GM06990 (cell line): Measurements from ENCODE around the gene RAPGEF2.

Experiments used
- DNase-seq: peaks from one replicate; pipeline ENCODE4 v3.0.0-alpha.2; 2011; ENCODE audit not compliant: insufficient read length; ENCODE audit errors: extremely low read depth
- H3K27me3 ChIP-seq: replicated peaks from 2 replicates; pipeline ENCODE4 v1.6.0; 2011; ENCODE audit warnings: low read length; ENCODE audit not compliant: control insufficient read depth, insufficient read depth
- H3K36me3 ChIP-seq: 2 replicates; pipeline ENCODE4 v1.5.1; 2011; ENCODE audit warnings: low read length; ENCODE audit not compliant: control insufficient read depth, insufficient read depth
- H3K4me3 ChIP-seq: replicated peaks from 2 replicates; pipeline ENCODE4 v1.5.1; 2011; ENCODE audit warnings: low read depth, mild to moderate bottlenecking, control low read depth, low read length
- CTCF ChIP-seq: IDR thresholded peaks from 2 replicates; pipeline ENCODE4 v1.5.1; 2011; ENCODE audit warnings: low read length, control low read depth, mild to moderate bottlenecking, inconsistent platforms; ENCODE audit not compliant: insufficient read depth, poor library complexity, severe bottlenecking

The RAPGEF2 gene

GRCh38 chr4:159284113-159284512 lies 181.2 kb downstream of the RAPGEF2 start:
- TF ChIP-seq CTCF = no peak
- no peak for DNase-seq
- Histone ChIP-seq H3K27me3 (no peaks in the 10 kb centered on the region), H3K36me3 (no peaks in the 10 kb centered on the region; the same call in 1 of the 2 replicates), H3K4me3 (no peak overlapping the region)

- H3K27me3 ChIP-seq = no peaks in the 10 kb centered on the region
- H3K36me3 ChIP-seq = no peaks in the 10 kb centered on the region; the same call in 1 of the 2 replicates
- DNase-seq = no peak
- TF ChIP-seq CTCF = no peak
- no peak overlapping the region for H3K4me3 ChIP-seq
Measured at GRCh38 chr4:159284733-159285132, 181.9 kb downstream of the RAPGEF2 start.

- Histone ChIP-seq H3K4me3 (no peak overlapping the region), H3K36me3 (no peaks in the 10 kb centered on the region), H3K27me3 (no peaks in the 10 kb centered on the region)
- TF ChIP-seq CTCF = no peak
- no peak for DNase-seq
Measured at GRCh38 chr4:159287767-159288166, 184.9 kb downstream of the RAPGEF2 start.

- no peaks in the 10 kb centered on the region for H3K27me3 ChIP-seq
- no peaks in the 10 kb centered on the region for H3K36me3 ChIP-seq
- no peak overlapping the region for H3K4me3 ChIP-seq
- TF ChIP-seq CTCF = no peak
- no peak for DNase-seq
Measured at GRCh38 chr4:159289682-159290081, 186.8 kb downstream of the RAPGEF2 start.

GRCh38 chr4:159290321-159291030 lies 187.6 kb downstream of the RAPGEF2 start:
- Histone ChIP-seq H3K27me3 (no peaks in the 10 kb centered on the region), H3K4me3 (no peak overlapping the region), H3K36me3 (no peaks in the 10 kb centered on the region)
- TF ChIP-seq CTCF = no peak
- no peak for DNase-seq

GRCh38 chr4:159291176-159291575 lies 188.3 kb downstream of the RAPGEF2 start:
- Histone ChIP-seq H3K4me3 (no peak overlapping the region), H3K27me3 (no peaks in the 10 kb centered on the region), H3K36me3 (no peaks in the 10 kb centered on the region)
- TF ChIP-seq CTCF = no peak
- DNase-seq = no peak
